PFSK-1 (cell line): ENCODE results near the gene AIMP1.

Source experiments
- FOXP2 ChIP-seq: optimal IDR thresholded peaks from 2 replicates; pipeline ENCODE3; 2011; ENCODE audit warnings: borderline replicate concordance, control low read depth, inconsistent platforms; ENCODE audit not compliant: insufficient read depth; ENCODE audit errors: extremely low read length, extremely low read depth
- POLR2AphosphoS5 ChIP-seq: IDR thresholded peaks from 2 replicates; pipeline ENCODE4 v1.6.1; 2012; ENCODE audit warnings: low read depth, mild to moderate bottlenecking, control low read depth, low read length, moderate library complexity
- REST ChIP-seq, 2 experiments: IDR thresholded peaks; 2 replicates each; pipeline versions ENCODE4 v1.6.1 to v1.8.0; 2011 to 2012; ENCODE audit warnings: low read depth in 2 of 2, low read length in 2 of 2, control low read depth in 1 of 2, inconsistent platforms in 1 of 2, mild to moderate bottlenecking in 1 of 2, moderate library complexity in 1 of 2; ENCODE audit not compliant: insufficient read depth in 1 of 2
- SIN3A ChIP-seq: IDR thresholded peaks from 2 replicates; pipeline ENCODE4 v1.6.1; 2012; ENCODE audit warnings: mild to moderate bottlenecking, low read length, moderate library complexity, borderline replicate concordance; ENCODE audit not compliant: insufficient read depth
- TAF1 ChIP-seq: IDR thresholded peaks from 2 replicates; pipeline ENCODE4 v1.6.1; 2012; ENCODE audit warnings: low read length, control low read depth, borderline replicate concordance; ENCODE audit not compliant: insufficient read depth

AIMP1 gene

DNA sequence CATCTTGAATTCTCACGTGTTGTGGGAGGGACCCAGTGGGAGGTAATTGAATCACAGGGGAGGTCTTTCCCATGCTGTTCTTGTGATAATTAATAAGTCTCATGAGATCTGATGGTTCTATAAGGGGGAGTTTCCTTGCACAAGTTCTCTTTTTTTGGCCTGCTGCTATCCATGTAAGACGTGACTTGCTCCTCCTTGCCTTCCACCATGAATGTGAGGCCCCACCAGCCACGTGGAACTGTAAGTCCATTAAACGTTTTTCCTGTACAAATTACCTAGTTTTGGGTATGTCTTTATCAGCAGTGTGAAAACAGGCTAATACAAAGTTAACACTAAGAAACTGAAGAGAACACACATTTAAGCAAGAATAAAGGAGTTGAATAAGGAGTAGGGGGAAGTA is 16.4 kb upstream of the AIMP1 start:
- TF ChIP-seq SIN3A (no peak), FOXP2 (no peak), REST (IDR thresholded peaks at IDR 0.05; ENCODE audit: insufficient read depth in 1 of 2, low read depth in 2 of 2, low read length in 2 of 2) (no peak), POLR2AphosphoS5 (no peak), TAF1 (no peak)

DNA sequence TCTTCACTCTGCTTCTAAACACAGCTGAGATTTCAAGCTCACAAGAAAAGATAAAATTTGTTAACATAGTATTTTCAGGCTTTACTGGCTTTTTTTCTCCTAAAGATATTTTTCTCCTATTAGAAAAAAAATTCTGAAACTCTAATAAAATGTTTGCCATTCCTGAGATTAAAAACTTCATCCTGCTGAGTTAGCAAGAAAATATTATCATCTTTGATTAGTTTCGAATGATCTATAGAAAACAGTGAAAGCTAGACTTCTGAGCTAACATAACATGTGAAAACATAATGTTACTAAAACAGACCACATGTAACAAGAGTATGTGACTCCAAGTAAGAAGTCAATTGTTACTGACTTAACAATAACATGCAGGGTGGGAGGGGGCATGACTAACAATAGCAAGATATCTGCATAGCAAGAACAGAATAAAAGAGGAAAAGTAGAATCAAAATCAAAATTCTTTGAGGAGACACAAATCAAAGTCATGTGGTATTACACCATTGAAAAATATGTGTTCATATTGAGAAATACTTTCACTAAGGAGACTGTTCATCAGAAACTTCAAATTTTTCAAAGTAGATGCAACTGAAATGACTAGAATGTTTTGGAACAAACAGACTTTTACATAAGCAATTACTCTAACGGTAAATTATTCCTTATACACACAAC is 14.8 kb upstream of the AIMP1 start:
- no peak for TF ChIP-seq POLR2AphosphoS5
- TF ChIP-seq SIN3A: no peak
- TF ChIP-seq REST (IDR thresholded peaks at IDR 0.05; ENCODE audit: insufficient read depth in 1 of 2, low read depth in 2 of 2, low read length in 2 of 2): no peak

GRCh38 chr4:106302062-106302438 is 14.3 kb upstream of the AIMP1 start:
- TF ChIP-seq REST (IDR thresholded peaks at IDR 0.05; ENCODE audit: insufficient read depth in 1 of 2, low read depth in 2 of 2, low read length in 2 of 2) (no peak), FOXP2 (no peak), SIN3A (no peak), TAF1 (no peak), POLR2AphosphoS5 (no peak)

DNA sequence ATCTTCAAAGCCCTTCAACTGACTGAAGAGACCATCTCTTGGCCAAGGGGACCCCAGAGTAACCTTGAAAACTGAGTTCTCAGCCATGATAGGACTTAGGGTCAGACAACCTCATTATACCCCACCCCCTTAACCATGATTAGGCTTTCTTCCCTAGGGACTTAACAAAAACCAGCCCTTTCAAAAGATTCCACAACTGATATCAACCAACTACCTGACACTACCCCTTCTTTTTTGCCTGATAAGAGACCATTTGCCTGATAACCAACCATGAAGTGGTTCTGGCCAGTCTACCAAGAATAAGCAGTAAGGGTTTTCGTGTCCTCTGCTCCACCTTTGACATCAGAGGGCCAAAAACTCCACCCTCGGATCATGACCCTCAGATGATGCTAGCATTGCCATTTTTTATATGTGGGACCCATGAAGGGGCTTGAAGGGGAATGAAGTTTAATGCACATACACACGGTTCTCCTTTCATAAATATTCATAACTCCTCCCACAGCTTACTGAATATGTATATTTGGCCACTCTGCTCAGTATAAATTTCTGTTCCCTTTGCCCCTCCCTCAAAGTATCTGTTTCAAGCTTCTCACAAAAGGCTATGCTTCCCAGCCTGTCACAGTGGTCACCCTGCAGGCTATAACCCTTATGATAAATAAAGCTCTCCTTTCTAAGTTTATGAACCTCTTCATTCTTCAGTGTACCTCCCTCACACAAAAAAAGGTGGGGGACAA is 12.6 kb upstream of the AIMP1 start:
- TF ChIP-seq SIN3A (no peak), FOXP2 (no peak), TAF1 (no peak), REST (IDR thresholded peaks at IDR 0.05; ENCODE audit: insufficient read depth in 1 of 2, low read depth in 2 of 2, low read length in 2 of 2) (no peak), POLR2AphosphoS5 (no peak)
